NCI-H2029 treated with DMSO at 0.1 percent for 48 hours (cell line): ENCODE data around the gene TYW1B.
A peak's percentile ranks its signal among the peaks of the same experiment; 100 is the strongest.
"Not testable (repeated sequence)": the region's sequence is repeated elsewhere in the genome, so short reads cannot be mapped to it uniquely, and the experiment has no call there.

Source experiments
- DNase-seq: peaks from one replicate; lab custom pipeline; 2025; lab: John Stamatoyannopoulos, UW

TYW1B gene

GRCh38 chr7:72827839-72828591 is at the start of gene TYW1B:
Gene TYW1B, minus strand, starts transcription at chr7:72828200. Its CDS starts 125 bp downstream, at chr7:72828075.
- peak; percentile 91 for DNase-seq

DNA sequence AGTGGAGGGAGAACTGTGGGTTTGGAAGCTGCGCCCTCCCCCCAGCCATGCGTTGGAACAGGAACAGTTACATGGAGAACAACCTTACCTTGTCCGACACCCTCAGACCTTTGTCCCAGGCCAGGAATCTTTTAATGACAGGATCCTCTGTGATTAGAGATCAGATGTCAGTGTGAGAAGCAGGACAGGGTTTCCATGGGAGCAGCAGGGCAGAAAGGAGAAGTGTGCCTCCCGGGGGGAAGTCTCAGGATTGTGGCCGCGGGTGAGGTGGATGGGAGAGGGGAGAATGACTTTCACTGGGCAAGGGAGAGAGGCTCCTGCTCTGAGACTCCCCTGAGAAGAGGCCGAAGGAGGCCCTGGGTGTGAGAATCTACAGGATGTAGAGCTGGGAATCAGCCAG is 39.6 kb upstream of the TYW1B start:
- not testable (repeated sequence) for DNase-seq

DNA sequence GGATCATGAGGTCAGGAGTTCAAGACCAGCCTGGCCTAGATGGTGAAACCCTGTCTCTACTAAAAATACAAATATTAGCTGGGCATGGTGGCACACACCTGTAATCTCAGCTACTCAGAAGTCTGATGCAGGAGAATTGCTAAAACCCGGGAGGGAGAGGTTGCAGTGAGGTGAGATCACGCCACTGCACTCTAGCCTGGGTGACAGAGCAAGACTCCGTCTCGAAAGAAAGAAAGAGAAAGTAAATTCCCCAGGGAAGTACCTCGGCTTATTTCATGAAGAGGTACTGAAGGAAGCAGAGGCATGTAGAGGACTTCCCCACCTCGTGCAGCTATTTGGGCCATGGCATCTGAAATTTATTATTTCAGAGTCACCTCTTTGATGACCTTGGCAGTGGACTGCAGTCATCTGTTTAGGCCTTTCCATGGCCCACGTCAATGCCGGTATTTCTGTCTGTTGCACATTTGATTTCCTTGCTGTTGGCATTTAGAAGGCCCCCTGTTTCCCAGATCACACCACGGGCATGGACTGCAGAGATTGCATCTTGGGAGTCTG is 30.9 kb upstream of the TYW1B start:
- not testable (repeated sequence) for DNase-seq

DNA sequence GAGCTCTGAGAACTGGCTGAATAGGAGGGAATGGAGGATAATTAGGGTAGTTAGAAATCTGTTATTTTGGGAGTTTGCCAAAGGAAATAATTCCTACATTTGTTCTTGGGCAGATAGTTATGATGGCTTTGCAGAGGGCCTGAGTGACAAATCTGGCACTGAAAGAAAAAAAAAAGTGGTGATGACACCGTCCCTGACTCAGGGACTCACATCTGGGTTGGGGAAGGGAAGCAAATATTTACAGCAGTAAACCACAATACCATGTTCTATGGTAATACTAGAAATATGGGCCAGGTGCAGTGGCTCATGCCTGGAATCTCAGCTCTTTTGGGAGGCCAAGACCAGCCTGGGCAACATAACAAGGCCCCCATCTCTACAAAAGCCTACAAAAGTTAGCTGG is 29.9 kb upstream of the TYW1B start:
- not testable (repeated sequence) for DNase-seq

DNA sequence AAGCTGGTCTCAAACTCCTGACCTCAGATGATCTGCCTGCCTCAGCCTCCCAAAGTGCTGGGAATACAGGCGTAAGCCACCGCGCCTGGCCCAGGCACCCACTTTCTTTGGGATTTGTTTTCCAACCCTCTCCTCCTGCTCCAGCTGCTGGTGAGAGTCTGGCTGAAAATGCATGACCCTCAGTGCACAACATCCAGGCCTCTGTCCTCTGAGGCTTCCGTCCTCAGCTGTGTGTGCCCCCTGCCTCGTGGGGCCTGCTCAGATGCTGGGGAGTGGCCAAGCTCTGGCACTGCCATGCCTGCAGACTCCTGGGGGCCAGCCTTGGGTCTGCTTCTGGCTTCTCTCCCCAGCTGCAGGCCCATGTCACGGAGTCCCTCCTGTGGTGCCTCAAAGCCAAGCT is 27.3 kb upstream of the TYW1B start:
- not testable (repeated sequence) for DNase-seq

- DNase-seq, result not testable (repeated sequence)
Measured at GRCh38 chr7:72852937-72853336, 24.9 kb upstream of the TYW1B start.

DNA sequence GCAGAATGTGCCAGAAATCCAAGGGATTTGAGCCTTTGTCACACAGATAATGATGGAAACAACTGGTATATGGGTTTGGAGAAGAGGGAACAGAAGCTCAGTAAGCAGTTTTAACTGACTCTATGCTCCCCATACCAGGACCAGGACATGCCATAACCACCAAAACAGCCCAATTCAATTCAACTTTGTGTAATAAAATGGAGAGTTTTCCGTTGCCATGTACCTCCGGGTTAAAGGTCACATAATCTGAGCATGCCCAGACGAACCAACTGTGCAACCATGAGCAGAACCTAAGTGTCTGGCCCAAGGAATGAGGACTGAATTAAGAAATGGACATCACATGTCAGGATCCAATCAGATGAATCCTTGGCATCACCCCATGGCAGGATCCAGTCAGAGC is 22.7 kb upstream of the TYW1B start:
- not testable (repeated sequence) for DNase-seq

DNA sequence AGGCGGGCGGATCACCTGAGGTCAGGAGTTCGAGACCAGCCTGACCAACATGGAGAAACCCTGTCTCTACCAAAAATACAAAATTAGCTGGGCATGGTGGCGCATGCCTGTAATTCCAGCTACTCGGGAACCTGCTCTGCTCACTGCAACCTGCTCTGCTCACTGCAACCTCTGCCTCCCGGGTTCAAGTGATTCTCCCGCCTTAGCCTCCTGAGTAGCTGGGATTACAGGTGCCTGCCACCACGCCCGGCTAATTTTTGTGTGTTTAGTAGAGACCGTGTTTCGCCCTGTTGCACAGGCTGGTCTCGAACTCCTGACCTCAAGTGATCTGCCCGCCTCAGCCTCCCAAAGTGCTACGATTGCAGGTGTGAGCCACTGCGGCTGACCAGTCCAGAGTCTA is 16.1 kb upstream of the TYW1B start:
- not testable (repeated sequence) for DNase-seq

- DNase-seq, result not testable (repeated sequence)
Measured at GRCh38 chr7:72843166-72843565, 15.2 kb upstream of the TYW1B start.

GRCh38 chr7:72840966-72841511 is 13.0 kb upstream of the TYW1B start:
- DNase-seq, result not testable (repeated sequence)

- DNase-seq, result not testable (repeated sequence)
Measured at GRCh38 chr7:72838315-72838714, 10.3 kb upstream of the TYW1B start.

- not testable (repeated sequence) for DNase-seq
Measured at GRCh38 chr7:72837291-72837690, 9.3 kb upstream of the TYW1B start.

- DNase-seq, result not testable (repeated sequence)
Measured at GRCh38 chr7:72830567-72830966, 2.6 kb upstream of the TYW1B start.

GRCh38 chr7:72829687-72830354 is 1.8 kb upstream of the TYW1B start:
- DNase-seq, result not testable (repeated sequence)

- peak; percentile 96 for DNase-seq
Measured at GRCh38 chr7:72829291-72829686, 1.3 kb upstream of the TYW1B start.

- not testable (repeated sequence) for DNase-seq
Measured at GRCh38 chr7:72823765-72824732, 4.0 kb downstream of the TYW1B start.

DNA sequence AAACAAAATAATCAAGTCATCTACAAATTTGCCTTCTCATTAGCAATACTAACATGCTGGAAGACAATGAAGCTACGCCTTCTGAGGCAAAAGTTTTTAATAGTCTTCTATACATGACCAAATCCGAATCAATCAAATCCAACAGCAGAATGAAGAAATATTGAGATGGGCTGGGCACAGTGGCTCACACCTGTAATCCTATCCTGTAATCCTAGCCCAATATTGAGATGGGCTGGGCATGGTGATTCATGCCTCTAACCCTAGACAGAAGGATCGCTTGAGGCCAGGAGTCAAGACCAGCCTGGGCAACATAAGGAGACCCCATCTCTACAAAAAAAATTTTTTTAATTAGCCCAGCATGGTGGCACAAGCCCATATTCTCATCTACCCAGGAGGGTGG is 5.5 kb downstream of the TYW1B start:
- not testable (repeated sequence) for DNase-seq

DNA sequence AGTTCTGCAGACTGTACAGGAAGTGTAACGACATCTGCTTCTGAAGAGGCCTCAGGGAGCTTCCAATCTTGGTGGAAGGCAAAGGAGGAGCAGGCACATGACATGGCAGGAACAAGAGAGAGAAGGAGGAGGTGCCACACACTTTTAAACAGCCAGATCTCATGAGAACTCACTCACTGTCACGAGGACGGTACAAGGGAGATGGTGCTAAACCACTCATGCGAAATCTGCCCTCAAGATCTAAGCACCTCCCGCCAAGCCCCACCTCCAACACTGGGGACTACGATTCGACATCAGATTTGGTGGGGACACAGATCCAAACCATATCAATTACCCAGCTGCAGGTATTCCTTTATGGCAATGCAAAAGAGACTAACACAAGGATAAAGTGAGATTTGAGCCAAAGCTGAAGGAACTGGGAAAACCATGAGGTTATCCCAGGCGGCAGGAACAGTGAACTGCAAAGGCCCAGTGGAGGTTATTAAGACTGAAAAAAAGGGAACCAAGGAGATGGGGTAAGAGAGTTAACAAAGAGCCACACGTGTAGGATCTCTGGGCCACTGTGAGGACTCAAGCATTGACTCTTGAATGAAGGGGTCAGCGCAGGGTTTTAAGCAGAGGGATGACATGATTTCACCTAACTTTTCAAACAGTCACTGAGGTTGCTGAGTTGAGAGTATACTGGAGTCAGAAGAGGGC is 9.2 kb downstream of the TYW1B start:
- not testable (repeated sequence) for DNase-seq

DNA sequence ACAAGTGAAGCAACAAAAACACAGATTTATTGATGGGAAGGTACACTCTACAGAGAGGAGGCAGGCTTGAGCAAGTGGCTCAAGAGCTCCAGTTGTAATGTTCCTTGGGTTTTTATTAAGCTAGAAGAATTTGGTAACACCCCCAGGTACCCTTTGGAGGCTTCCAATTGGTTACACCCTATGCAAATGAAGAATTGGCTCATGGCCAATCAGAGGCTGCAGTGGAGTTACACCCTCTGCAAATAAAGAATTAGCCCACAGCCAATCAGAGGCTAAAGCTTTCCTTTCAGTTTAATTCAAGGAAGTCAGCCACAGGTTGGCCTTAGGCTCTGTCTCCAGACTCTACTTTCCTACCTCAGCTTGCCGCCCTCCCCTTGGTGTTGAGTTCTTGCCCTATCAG is 10.3 kb downstream of the TYW1B start:
- DNase-seq, result not testable (repeated sequence)

GRCh38 chr7:72816370-72817157 is 11.4 kb downstream of the TYW1B start:
- not testable (repeated sequence) for DNase-seq
